ENCODE measurements around the gene ARHGEF28.

ARHGEF28 gene

GRCh38 chr5:73887688-73888087 lies 261.7 kb downstream of the ARHGEF28 start:
- H3K79me2 ChIP-seq (ENCODE audit: low read length), result no peaks in the 10 kb centered on the region
- no peak overlapping the region for H3K4me2 ChIP-seq (ENCODE audit: low read depth, low read length)
- H3K9ac ChIP-seq (ENCODE audit: low read length), result no peak overlapping the region
- no peak for DNase-seq
- no peaks in the 10 kb centered on the region for H3K4me1 ChIP-seq (ENCODE audit: low read length)
- H4K20me1 ChIP-seq (ENCODE audit: insufficient read depth, low read length), result no peaks in the 10 kb centered on the region
- no peak overlapping the region for H3K27ac ChIP-seq (ENCODE audit: low read length)
- H3K36me3 ChIP-seq (replicated peaks; ENCODE audit: insufficient read depth, low read length), result no peaks in the 10 kb centered on the region
- no peaks in the 10 kb centered on the region for H3K9me3 ChIP-seq (replicated peaks; ENCODE audit: insufficient read depth, low read length)
- H2AFZ ChIP-seq (ENCODE audit: low read length), result no peak overlapping the region
- H3K4me3 ChIP-seq (ENCODE audit: low read length), result no peak overlapping the region
- H3K9me2 ChIP-seq (replicated peaks; ENCODE audit: insufficient read depth, low read length), result no peaks in the 10 kb centered on the region
- TF ChIP-seq EZH2phosphoT487 (IDR thresholded peaks at IDR 0.05; ENCODE audit: low read length) (no peak), EZH2 (optimal IDR thresholded peaks at IDR 0.05; ENCODE audit: low read depth, low read length) (no peak)
- TF ChIP-seq, protein P1, sequence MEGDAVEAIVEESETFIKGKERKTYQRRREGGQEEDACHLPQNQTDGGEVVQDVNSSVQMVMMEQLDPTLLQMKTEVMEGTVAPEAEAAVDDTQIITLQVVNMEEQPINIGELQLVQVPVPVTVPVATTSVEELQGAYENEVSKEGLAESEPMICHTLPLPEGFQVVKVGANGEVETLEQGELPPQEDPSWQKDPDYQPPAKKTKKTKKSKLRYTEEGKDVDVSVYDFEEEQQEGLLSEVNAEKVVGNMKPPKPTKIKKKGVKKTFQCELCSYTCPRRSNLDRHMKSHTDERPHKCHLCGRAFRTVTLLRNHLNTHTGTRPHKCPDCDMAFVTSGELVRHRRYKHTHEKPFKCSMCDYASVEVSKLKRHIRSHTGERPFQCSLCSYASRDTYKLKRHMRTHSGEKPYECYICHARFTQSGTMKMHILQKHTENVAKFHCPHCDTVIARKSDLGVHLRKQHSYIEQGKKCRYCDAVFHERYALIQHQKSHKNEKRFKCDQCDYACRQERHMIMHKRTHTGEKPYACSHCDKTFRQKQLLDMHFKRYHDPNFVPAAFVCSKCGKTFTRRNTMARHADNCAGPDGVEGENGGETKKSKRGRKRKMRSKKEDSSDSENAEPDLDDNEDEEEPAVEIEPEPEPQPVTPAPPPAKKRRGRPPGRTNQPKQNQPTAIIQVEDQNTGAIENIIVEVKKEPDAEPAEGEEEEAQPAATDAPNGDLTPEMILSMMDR (IDR thresholded peaks at IDR 0.05; ENCODE audit: low read length), result no peak
- no peaks in the 10 kb centered on the region for H3F3A ChIP-seq (ENCODE audit: insufficient read depth, low read length)
- H3K27me3 ChIP-seq (replicated peaks; ENCODE audit: insufficient read depth, low read length), result no peaks in the 10 kb centered on the region

GRCh38 chr5:73890569-73890968 lies 264.6 kb downstream of the ARHGEF28 start:
- Histone ChIP-seq H3K27ac (ENCODE audit: low read length) (no peak overlapping the region), H3K4me1 (ENCODE audit: low read length) (no peaks in the 10 kb centered on the region), H3K79me2 (ENCODE audit: low read length) (no peaks in the 10 kb centered on the region), H3K9me3 (replicated peaks; ENCODE audit: insufficient read depth, low read length) (no peaks in the 10 kb centered on the region), H3K9ac (ENCODE audit: low read length) (no peak overlapping the region), H3K27me3 (replicated peaks; ENCODE audit: insufficient read depth, low read length) (no peaks in the 10 kb centered on the region), H4K20me1 (ENCODE audit: insufficient read depth, low read length) (no peaks in the 10 kb centered on the region), H3K4me3 (ENCODE audit: low read length) (no peak overlapping the region), H3F3A (ENCODE audit: insufficient read depth, low read length) (no peaks in the 10 kb centered on the region), H2AFZ (ENCODE audit: low read length) (no peak overlapping the region), H3K36me3 (replicated peaks; ENCODE audit: insufficient read depth, low read length) (no peaks in the 10 kb centered on the region), H3K4me2 (ENCODE audit: low read depth, low read length) (no peak overlapping the region), H3K9me2 (replicated peaks; ENCODE audit: insufficient read depth, low read length) (no peaks in the 10 kb centered on the region)
- no peak for DNase-seq
- TF ChIP-seq, protein P1 (IDR thresholded peaks at IDR 0.05; ENCODE audit: low read length), result no peak
- TF ChIP-seq EZH2 (optimal IDR thresholded peaks at IDR 0.05; ENCODE audit: low read depth, low read length) (no peak), EZH2phosphoT487 (IDR thresholded peaks at IDR 0.05; ENCODE audit: low read length) (no peak)

DNA sequence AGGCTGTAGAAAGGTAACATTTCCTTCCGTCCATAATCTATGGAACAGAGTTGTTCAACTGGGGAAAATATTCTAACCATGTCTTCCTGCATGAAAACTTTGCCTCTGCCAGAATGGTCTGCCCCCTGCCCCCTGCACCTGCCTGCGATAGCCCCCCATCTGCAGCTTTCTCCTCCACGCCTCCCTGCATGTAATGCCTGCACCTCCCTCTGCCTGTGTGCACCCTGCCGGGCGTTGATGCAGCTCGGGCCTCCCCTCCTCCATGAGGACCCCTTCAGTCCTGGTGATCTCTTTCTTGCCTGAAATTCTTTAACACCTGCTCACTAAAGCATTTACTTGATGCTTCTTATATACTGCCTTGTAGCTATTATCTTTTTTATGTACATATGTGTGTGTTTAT lies 266.2 kb downstream of the ARHGEF28 start:
- H3K4me1 ChIP-seq (ENCODE audit: low read length), result no peaks in the 10 kb centered on the region
- H3K9me2 ChIP-seq (replicated peaks; ENCODE audit: insufficient read depth, low read length), result no peaks in the 10 kb centered on the region
- H3K27ac ChIP-seq (ENCODE audit: low read length), result no peak overlapping the region
- H2AFZ ChIP-seq (ENCODE audit: low read length), result no peak overlapping the region
- H3F3A ChIP-seq (ENCODE audit: insufficient read depth, low read length), result no peaks in the 10 kb centered on the region
- H4K20me1 ChIP-seq (ENCODE audit: insufficient read depth, low read length), result no peaks in the 10 kb centered on the region
- H3K9me3 ChIP-seq (replicated peaks; ENCODE audit: insufficient read depth, low read length), result no peaks in the 10 kb centered on the region
- H3K9ac ChIP-seq (ENCODE audit: low read length), result no peak overlapping the region
- H3K4me2 ChIP-seq (ENCODE audit: low read depth, low read length), result no peak overlapping the region
- no peak for TF ChIP-seq EZH2phosphoT487 (IDR thresholded peaks at IDR 0.05; ENCODE audit: low read length)
- TF ChIP-seq EZH2 (optimal IDR thresholded peaks at IDR 0.05; ENCODE audit: low read depth, low read length), result no peak
- TF ChIP-seq, protein P1 (IDR thresholded peaks at IDR 0.05; ENCODE audit: low read length), result no peak
- H3K36me3 ChIP-seq (replicated peaks; ENCODE audit: insufficient read depth, low read length), result no peaks in the 10 kb centered on the region
- no peak overlapping the region for H3K4me3 ChIP-seq (ENCODE audit: low read length)
- no peaks in the 10 kb centered on the region for H3K27me3 ChIP-seq (replicated peaks; ENCODE audit: insufficient read depth, low read length)
- no peak for DNase-seq
- H3K79me2 ChIP-seq (ENCODE audit: low read length), result no peaks in the 10 kb centered on the region
